ENCODE results near the gene CLDN18. TPM values are rescaled to one million over a fixed set of nuclear protein-coding genes. Genes with fewer than 3 reads are reported as not detected.

The CLDN18 gene
- total and polyA plus RNA-seq, 2 of the 8 experiments (the other 6 are each of a cell fraction or from before 2014, with no cell fraction given) = not detected

- TF ChIP-seq BACH1 (IDR thresholded peaks at IDR 0.05; ENCODE audit: low read length) (no peak), CHD1 (IDR thresholded peaks at IDR 0.05; ENCODE audit: low read depth, low read length) (no peak), HDAC6 (IDR thresholded peaks at IDR 0.05; ENCODE audit: low read depth, low read length) (no peak), HDAC2 (IDR thresholded peaks at IDR 0.05; ENCODE audit: borderline replicate concordance in 1 of 2, low read depth in 2 of 2, low read length in 2 of 2) (no peak), RAD21 (IDR thresholded peaks at IDR 0.05 in 1 of 2, conservative IDR thresholded peaks at IDR 0.05 in 1 of 2; ENCODE audit: low read depth in 2 of 2, low read length in 2 of 2) (no peak), JUND (IDR thresholded peaks at IDR 0.05; ENCODE audit: low read length) (no peak), EGR1 (IDR thresholded peaks at IDR 0.05; ENCODE audit: borderline replicate concordance, low read depth, low read length) (no peak), CHD2 (IDR thresholded peaks at IDR 0.05; ENCODE audit: low read length) (no peak), RNF2 (IDR thresholded peaks at IDR 0.05; ENCODE audit: borderline replicate concordance, low read depth, low read length, missing control alignments, poor library complexity, severe bottlenecking) (no peak), JUN (IDR thresholded peaks at IDR 0.05; ENCODE audit: low read depth, low read length) (no peak)
- TF ChIP-seq, protein P1, sequence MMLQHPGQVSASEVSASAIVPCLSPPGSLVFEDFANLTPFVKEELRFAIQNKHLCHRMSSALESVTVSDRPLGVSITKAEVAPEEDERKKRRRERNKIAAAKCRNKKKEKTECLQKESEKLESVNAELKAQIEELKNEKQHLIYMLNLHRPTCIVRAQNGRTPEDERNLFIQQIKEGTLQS (IDR thresholded peaks at IDR 0.05; ENCODE audit: insufficient read depth, low read depth, low read length) = no peak
Observed at GRCh38 chr3:138081371-138082084, 71.6 kb downstream of the CLDN18 start (continued).
